Activated CD4-positive, alpha-beta T cell treated with anti-CD3 and anti-CD28 coated beads, Interleukin-2, amount 10 ng/mL, durations not matched to agents 7 days and 5 days (primary cell): ENCODE measurements around the gene OLIG2. TPM values are rescaled to one million over a fixed set of nuclear protein-coding genes. Genes with fewer than 3 reads are reported as not detected.

Source experiments
- CTCF ChIA-PET: fragments of 350-600 bp; sonication (Branson Sonifier 250); formaldehyde crosslinking; loops from one replicate; lab custom pipeline; 2021; ENCODE audit warnings: antibody characterized with exemption; lab: Charles Lee
- POLR2A ChIA-PET: fragments of 350-600 bp; sonication (Branson Sonifier 250); formaldehyde crosslinking; loops from one replicate; lab custom pipeline; 2021; ENCODE audit warnings: antibody characterized with exemption; lab: Charles Lee
- DNase-seq: peaks from one replicate; pipeline ENCODE4 v3.0.0-alpha.2; 2020
- H3K27ac Mint-ChIP-seq: one replicate; pipeline ENCODE4 v1.8.0; 2021; ENCODE audit warnings: mild to moderate bottlenecking, moderate library complexity, mixed read lengths
- H3K27me3 Mint-ChIP-seq: one replicate; pipeline ENCODE4 v1.8.0; 2021; ENCODE audit warnings: mixed read lengths
- H3K36me3 Mint-ChIP-seq: one replicate; pipeline ENCODE4 v1.8.0; 2021; ENCODE audit warnings: low read depth, mixed read lengths
- H3K4me1 Mint-ChIP-seq: one replicate; pipeline ENCODE4 v1.8.0; 2021; ENCODE audit warnings: mixed read lengths
- H3K4me3 Mint-ChIP-seq: one replicate; pipeline ENCODE4 v1.8.0; 2021; ENCODE audit warnings: mild to moderate bottlenecking, moderate library complexity, mixed read lengths
- H3K9me3 Mint-ChIP-seq: one replicate; pipeline ENCODE4 v1.8.0; 2021; ENCODE audit warnings: mixed read lengths
- total RNA-seq, 2 experiments: library from RNA; stranded (reverse); gene quantifications; one replicate each; pipeline ENCODE4 v1.2.3, GENCODE V29; 2021

OLIG2 gene
- not detected for total RNA-seq

GRCh38 chr21:33025489-33026442, at the start of gene OLIG2:
Gene OLIG2, plus strand, starts transcription at chr21:33025935. Its CDS starts 928 bp downstream, at chr21:33026863.
- H3K36me3 Mint-ChIP-seq, result peaks cover 8% of the 10 kb centered on the region
- H3K27ac Mint-ChIP-seq, result peak within 1 kb of the TSS; percentile 86
- peak within 1 kb of the TSS; percentile 55 for H3K4me3 Mint-ChIP-seq
- ChIA-PET CTCF (interaction anchor here (0.6 to 1.3 kb wide), 2 partner anchors 35 to 85 kb away, joined by 3 to 4 read pairs; no protein-coding TSS in a partner anchor), POLR2A (no interaction called here)
- H3K4me1 Mint-ChIP-seq, result peaks cover 29% of the 10 kb centered on the region
- H3K9me3 Mint-ChIP-seq, result no peaks in the 10 kb centered on the region
- H3K27me3 Mint-ChIP-seq, result peaks cover 86% of the 10 kb centered on the region
- no peak for DNase-seq

- ChIA-PET CTCF (interaction anchor here (1.1 kb wide), 1 partner anchor 12 kb away, joined by 3 read pairs; no protein-coding TSS in a partner anchor), POLR2A (no interaction called here)
- no peaks in the 10 kb centered on the region for H3K36me3 Mint-ChIP-seq
- H3K9me3 Mint-ChIP-seq, result no peaks in the 10 kb centered on the region
- no peak overlapping the region for H3K4me3 Mint-ChIP-seq
- no peaks in the 10 kb centered on the region for H3K4me1 Mint-ChIP-seq
- no peak overlapping the region for H3K27ac Mint-ChIP-seq
- no peak for DNase-seq
- H3K27me3 Mint-ChIP-seq, result peaks cover 10% of the 10 kb centered on the region
Measured at GRCh38 chr21:32976791-32977190, 48.9 kb upstream of the OLIG2 start.

GRCh38 chr21:32977216-32977615, 48.5 kb upstream of the OLIG2 start:
- Mint-ChIP-seq H3K4me1 (no peaks in the 10 kb centered on the region), H3K4me3 (no peak overlapping the region), H3K27ac (no peak overlapping the region), H3K27me3 (peaks cover 10% of the 10 kb centered on the region), H3K9me3 (no peaks in the 10 kb centered on the region), H3K36me3 (no peaks in the 10 kb centered on the region)
- no peak for DNase-seq
- CTCF ChIA-PET, result interaction anchor here (1.1 kb wide), 1 partner anchor 12 kb away, joined by 3 read pairs; no protein-coding TSS in a partner anchor
- POLR2A ChIA-PET, result no interaction called here

GRCh38 chr21:32978331-32979270, 47.1 kb upstream of the OLIG2 start:
- H3K36me3 Mint-ChIP-seq, result no peaks in the 10 kb centered on the region
- CTCF ChIA-PET, result interaction anchor here (0.5 kb wide), 1 partner anchor 169 kb away, joined by 3 read pairs; no protein-coding TSS in a partner anchor
- POLR2A ChIA-PET, result no interaction called here
- no peaks in the 10 kb centered on the region for H3K9me3 Mint-ChIP-seq
- peaks cover 10% of the 10 kb centered on the region for H3K27me3 Mint-ChIP-seq
- no peak overlapping the region for H3K4me3 Mint-ChIP-seq
- no peak for DNase-seq
- no peak overlapping the region for H3K27ac Mint-ChIP-seq
- no peaks in the 10 kb centered on the region for H3K4me1 Mint-ChIP-seq

GRCh38 chr21:32979598-32980268, 46.0 kb upstream of the OLIG2 start:
- Mint-ChIP-seq H3K36me3 (no peaks in the 10 kb centered on the region), H3K27me3 (peaks cover 8% of the 10 kb centered on the region)

GRCh38 chr21:32981096-32981495, 44.6 kb upstream of the OLIG2 start:
- peaks cover 8% of the 10 kb centered on the region for H3K27me3 Mint-ChIP-seq
- H3K4me1 Mint-ChIP-seq, result no peaks in the 10 kb centered on the region
- no peaks in the 10 kb centered on the region for H3K36me3 Mint-ChIP-seq
- no peaks in the 10 kb centered on the region for H3K9me3 Mint-ChIP-seq
- ChIA-PET POLR2A (no interaction called here), CTCF (no interaction called here)
- H3K4me3 Mint-ChIP-seq, result no peak overlapping the region
- no peak overlapping the region for H3K27ac Mint-ChIP-seq
- DNase-seq, result no peak

More at GRCh38 chr21:32979598-32980268, 46.0 kb upstream of the OLIG2 start:
- Mint-ChIP-seq H3K27ac (no peak overlapping the region), H3K4me3 (no peak overlapping the region), H3K9me3 (no peaks in the 10 kb centered on the region), H3K4me1 (no peaks in the 10 kb centered on the region)
- ChIA-PET CTCF (no interaction called here), POLR2A (no interaction called here)
- DNase-seq, result no peak

- no peak overlapping the region for H3K27ac Mint-ChIP-seq
- ChIA-PET CTCF (interaction anchor here (0.7 to 1.1 kb wide), 4 partner anchors 10 to 158 kb away, joined by 3 to 7 read pairs (median 4); no protein-coding TSS in a partner anchor), POLR2A (no interaction called here)
- no peak for DNase-seq
- H3K4me1 Mint-ChIP-seq, result no peaks in the 10 kb centered on the region
- peaks cover 44% of the 10 kb centered on the region for H3K27me3 Mint-ChIP-seq
- no peak overlapping the region for H3K4me3 Mint-ChIP-seq
- H3K9me3 Mint-ChIP-seq, result no peaks in the 10 kb centered on the region
- H3K36me3 Mint-ChIP-seq, result no peaks in the 10 kb centered on the region
Measured at GRCh38 chr21:32990666-32991065, 35.1 kb upstream of the OLIG2 start.

- ChIA-PET CTCF (interaction anchor here (1.1 kb wide), 1 partner anchor 136 kb away, joined by 3 read pairs; no protein-coding TSS in a partner anchor), POLR2A (no interaction called here)
- no peaks in the 10 kb centered on the region for H3K9me3 Mint-ChIP-seq
- no peaks in the 10 kb centered on the region for H3K4me1 Mint-ChIP-seq
- no peak overlapping the region for H3K27ac Mint-ChIP-seq
- no peaks in the 10 kb centered on the region for H3K36me3 Mint-ChIP-seq
- no peak overlapping the region for H3K4me3 Mint-ChIP-seq
- DNase-seq, result no peak
- H3K27me3 Mint-ChIP-seq, result peaks cover 44% of the 10 kb centered on the region
Measured at GRCh38 chr21:32991361-32991760, 34.4 kb upstream of the OLIG2 start.

GRCh38 chr21:32993894-32994293, 31.8 kb upstream of the OLIG2 start:
- H3K9me3 Mint-ChIP-seq, result no peaks in the 10 kb centered on the region
- ChIA-PET CTCF (interaction anchor here (0.6 to 1.3 kb wide), 3 partner anchors 9 to 134 kb away, joined by 3 read pairs; no protein-coding TSS in a partner anchor), POLR2A (no interaction called here)
- peaks cover 44% of the 10 kb centered on the region for H3K27me3 Mint-ChIP-seq
- H3K4me1 Mint-ChIP-seq, result no peaks in the 10 kb centered on the region
- no peak for DNase-seq
- no peak overlapping the region for H3K4me3 Mint-ChIP-seq
- H3K36me3 Mint-ChIP-seq, result no peaks in the 10 kb centered on the region
- no peak overlapping the region for H3K27ac Mint-ChIP-seq

- Mint-ChIP-seq H3K9me3 (no peaks in the 10 kb centered on the region), H3K36me3 (no peaks in the 10 kb centered on the region), H3K4me1 (no peaks in the 10 kb centered on the region), H3K27ac (no peak overlapping the region), H3K4me3 (no peak overlapping the region), H3K27me3 (peaks cover 43% of the 10 kb centered on the region)
- ChIA-PET POLR2A (interaction anchor here (0.6 kb wide), 1 partner anchor 142 kb away, joined by 3 read pairs; no protein-coding TSS in a partner anchor), CTCF (interaction anchor here (0.5 to 1.3 kb wide), 5 partner anchors 9 to 133 kb away, joined by 3 to 5 read pairs (median 3); no protein-coding TSS in a partner anchor)
- DNase-seq, result no peak
Measured at GRCh38 chr21:32994305-32994704, 31.4 kb upstream of the OLIG2 start.

- CTCF ChIA-PET, result no interaction called here
- POLR2A ChIA-PET, result no interaction called here
Measured at GRCh38 chr21:33007747-33008146, 18.0 kb upstream of the OLIG2 start.

More at GRCh38 chr21:33007747-33008146, 18.0 kb upstream of the OLIG2 start:
- no peak overlapping the region for H3K27ac Mint-ChIP-seq
- no peaks in the 10 kb centered on the region for H3K9me3 Mint-ChIP-seq
- no peaks in the 10 kb centered on the region for H3K4me1 Mint-ChIP-seq
- H3K36me3 Mint-ChIP-seq, result no peaks in the 10 kb centered on the region
- no peak overlapping the region for H3K4me3 Mint-ChIP-seq
- DNase-seq, result no peak
- peaks cover 13% of the 10 kb centered on the region for H3K27me3 Mint-ChIP-seq
